CD4-positive, alpha-beta T cell treated with Interleukin-2 at 100 ng/mL for 4 hours (primary cell): Measurements from ENCODE around the gene TMEM80.
A peak's percentile ranks its signal among the peaks of the same experiment; 100 is the strongest.
"Not testable (repeated sequence)": the region's sequence is repeated elsewhere in the genome, so short reads cannot be mapped to it uniquely, and the experiment has no call there.

ENCODE experiments used
- DNase-seq: peaks from one replicate; pipeline ENCODE4 v3.0.0-alpha.2; 2020; ENCODE audit warnings: low spot score

Gene TMEM80

DNA sequence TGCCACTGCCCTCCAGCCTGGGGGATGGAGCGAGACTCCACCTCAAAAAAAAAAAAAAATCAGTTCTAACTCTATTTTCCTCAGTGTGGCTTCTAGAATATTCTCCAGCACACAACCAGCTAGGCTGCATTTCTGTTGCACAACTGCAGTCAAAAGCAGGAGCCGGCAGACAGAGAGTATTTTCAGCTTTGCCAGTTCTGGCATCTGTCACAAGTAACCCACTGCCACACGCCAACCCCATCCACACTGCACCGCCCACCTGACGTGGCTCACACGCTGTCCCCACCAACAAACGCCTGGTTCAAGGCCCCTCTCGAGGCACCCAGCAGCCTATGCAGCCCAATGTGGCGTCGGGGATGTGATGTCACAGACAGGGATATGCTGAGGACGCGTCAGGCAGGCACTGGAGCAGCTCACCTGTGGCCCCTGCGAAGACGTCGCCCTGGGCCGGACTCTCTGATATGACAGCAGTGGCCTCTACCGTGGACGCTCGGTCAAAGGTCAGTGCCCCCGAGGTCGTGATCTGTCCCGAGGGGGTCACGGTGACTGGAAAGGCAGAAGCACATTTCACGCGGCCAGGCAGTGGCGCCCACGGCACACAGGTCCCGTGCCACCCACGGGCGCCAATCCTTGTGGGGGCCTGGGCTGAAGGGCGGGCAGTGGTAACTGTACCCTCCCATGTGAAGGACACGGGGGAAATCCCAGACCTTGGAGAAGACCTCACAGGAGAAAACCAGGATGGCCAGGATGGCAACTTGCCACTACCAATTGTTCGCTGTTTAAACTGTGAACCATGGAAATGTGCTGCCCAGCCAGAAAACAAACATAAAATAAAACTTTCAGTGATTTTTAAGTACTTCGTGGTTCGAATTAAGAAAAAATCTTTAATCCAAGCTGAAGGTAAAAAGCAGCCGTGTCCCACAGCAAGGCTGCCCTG, 16.1 kb upstream of the TMEM80 start:
- DNase-seq = no peak

DNA sequence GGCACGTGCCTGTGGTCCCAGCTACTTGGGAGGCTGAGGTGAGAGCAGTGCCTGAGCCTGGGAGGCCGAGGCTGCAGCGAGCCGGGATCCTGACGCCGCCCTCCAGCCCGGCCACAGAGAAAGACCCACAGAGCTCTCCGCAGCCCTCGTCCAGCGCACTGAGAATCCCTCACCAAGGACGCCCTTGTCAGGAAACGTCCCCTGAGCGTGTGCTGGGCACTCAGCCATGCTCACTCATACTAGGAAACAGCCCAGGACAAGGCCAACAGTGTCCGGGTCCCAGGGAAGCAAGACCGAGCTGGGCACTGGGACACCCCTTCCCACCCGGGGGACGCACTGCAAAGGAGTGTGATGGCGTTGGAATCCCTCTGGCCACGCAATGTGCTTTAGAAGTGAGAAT, 15.1 kb upstream of the TMEM80 start:
- DNase-seq = no peak

DNA sequence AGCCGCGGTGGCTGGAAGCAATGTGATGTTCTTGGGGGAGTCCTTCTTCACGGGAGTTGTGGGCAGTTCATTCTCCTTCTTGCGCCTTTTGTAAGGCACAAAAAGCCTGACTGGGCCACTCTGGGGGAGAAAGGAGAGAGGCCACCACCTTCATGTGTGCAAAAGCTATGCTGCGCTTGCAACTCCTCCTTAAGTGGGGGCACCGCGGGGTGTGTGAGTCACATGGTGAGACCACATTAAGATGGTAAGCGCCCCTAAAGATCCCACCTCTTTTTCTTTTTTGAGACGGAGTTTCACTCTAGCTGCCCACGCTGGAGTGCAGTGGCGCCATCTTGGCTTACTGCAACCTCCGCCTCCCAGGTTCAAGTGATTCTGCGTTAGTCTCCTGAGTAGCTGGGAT, 14.6 kb upstream of the TMEM80 start:
- no peak for DNase-seq

DNA sequence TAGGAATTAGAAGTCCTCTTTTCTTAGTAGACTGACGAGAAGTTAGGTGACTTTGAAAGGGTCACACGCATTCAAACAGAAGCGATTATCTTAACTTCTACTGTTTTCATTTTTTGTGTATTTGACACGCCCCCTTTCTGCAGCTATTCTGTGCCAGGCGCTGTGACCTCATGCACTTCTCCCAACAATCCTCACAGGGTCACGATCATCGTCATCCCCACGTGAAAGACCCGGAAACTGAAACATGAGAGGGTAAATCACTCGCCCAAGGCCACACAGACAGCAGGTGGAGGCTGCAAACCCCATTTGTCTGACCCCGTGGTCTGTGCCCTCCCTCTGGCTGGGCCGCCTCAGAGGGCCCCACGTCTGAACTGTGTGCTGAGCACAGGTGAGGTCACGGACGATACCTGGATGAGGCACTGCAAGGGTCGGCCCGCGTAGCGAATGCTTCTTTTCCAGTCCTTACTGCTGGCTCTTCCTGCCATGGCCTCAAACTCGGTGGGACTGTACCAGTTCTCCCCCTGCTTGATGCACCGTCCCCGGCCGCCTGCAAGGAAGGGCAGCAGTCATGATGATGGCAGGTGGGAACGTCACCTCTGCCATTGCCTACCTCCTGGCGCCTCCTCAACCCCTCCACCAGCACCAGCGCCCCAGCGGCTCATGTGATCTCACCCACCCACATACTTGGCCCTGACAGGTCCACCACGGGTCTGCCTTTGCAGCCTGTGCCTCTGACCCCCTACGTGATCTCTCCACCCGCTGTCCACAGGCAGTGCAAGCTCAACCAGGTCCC, 9.0 kb upstream of the TMEM80 start:
- DNase-seq = no peak

DNA sequence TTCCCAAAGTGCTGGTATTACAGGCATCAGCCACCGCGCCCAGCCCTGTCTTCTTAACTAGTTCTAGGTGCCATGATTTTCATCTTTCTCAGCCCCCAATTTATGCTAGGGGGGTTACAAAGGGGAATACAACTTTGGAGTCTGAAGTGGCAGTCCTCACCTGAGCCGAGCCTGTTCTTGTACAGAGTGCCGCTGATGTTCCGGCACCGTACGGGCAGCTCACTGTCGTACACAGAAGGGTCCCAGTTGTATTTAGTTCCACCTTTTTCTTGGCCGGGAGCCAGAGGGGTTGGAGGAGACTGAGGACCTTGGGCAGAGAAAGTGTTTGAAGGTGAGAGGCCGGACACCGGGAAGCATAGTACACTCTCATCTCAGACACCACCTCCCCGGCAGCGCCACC, 7.9 kb upstream of the TMEM80 start:
- DNase-seq = no peak

DNA sequence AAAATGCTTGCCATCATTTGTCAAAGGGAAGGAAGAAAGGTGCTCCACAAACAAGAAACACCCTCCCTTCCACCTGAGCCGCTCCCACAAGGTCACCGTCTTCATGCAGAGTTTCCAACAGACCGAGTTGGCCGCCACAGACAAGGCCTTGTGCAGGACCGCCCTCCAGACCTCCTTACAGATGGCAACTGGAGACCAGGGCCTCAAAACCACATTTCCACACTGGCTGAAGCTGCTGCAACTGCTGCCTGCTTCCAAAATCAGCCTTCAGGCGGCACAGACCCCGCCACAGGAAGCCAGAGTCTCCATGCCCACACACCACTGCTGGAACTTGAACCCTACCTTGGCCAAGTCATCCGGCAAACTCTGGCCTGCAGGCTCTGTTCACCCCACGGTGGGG, 6.9 kb upstream of the TMEM80 start:
- DNase-seq = no peak

DNA sequence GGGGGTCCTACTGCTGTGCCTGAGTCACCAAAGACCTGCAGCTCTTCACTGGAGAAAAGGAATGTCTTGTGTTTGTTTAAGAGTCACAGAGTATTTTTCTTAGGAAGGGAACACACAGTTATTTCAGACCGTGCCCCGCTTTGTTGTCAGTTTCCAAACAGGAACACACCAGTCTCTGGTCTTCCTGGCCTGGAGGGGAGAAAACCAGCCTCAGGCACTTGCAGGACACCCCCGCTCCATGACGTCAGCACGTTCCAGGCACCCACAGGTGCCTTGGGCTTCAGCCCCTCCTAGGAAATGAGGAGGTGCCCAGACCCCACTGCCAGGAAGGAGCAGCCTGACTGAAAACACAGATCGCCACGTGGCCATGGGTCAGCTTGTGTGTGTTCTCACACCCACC, 6.0 kb upstream of the TMEM80 start:
- no peak for DNase-seq

DNA sequence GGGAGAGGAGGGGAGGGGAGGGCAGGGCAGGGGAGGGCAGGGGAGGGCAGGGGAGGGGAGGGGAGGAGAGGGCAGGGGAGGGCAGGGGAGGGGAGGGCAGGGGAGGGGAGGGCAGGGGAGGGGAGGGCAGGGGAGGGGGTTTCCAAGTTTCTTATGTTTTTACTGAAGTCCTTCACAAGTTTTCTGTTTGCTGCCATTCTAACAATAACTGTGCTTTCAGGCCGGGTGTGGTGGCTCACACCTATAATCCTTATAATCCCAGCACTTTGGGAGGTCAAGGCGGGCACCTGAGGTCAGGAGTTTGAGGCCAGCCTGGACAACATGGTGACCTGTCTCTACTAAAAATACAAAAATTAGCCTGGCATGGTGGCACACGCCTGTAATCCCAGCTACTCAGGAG, 5.4 kb upstream of the TMEM80 start:
- DNase-seq = not testable (repeated sequence)

DNA sequence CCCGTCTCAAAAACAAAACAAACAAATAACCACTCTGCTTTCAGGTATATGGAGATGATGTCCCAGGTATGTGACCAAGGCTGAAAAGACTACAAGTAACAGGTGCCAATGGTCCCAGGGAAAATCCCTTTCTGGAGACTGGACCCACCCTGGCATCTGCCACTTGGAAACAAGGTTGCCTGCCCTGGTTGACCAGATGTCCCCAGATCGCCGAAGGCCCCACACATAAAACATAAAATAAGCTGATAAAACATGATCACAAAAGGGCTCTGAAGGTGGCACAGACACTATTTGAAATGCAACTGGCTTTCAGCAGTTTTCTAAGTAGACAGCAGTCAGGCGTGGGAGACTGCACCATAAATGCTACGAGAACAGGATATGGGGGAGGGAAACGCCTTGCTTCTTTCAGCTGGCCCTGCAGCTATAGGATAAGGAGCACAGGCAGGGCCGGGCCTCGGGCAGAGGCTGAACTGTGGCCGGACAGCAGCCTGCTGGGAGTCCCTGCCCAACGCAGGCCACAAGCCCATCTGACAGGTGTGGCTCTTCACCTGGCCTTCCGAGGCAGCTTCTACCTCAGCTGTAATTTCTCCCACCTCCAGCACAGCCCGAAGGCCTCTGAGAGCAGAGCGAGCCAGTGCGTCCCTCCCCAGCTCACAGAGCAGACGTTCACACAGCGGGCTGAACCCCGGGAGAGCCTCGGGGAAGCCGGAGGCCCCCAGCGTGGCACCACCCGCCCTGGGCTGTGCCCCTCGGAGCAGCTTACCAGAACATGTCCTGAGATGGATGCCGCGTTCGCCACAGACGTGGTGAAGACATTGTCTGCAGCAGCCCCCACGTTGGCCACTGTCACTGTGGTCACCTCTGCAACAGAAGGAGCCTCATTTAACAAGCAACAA, 4.6 kb upstream of the TMEM80 start:
- no peak for DNase-seq

DNA sequence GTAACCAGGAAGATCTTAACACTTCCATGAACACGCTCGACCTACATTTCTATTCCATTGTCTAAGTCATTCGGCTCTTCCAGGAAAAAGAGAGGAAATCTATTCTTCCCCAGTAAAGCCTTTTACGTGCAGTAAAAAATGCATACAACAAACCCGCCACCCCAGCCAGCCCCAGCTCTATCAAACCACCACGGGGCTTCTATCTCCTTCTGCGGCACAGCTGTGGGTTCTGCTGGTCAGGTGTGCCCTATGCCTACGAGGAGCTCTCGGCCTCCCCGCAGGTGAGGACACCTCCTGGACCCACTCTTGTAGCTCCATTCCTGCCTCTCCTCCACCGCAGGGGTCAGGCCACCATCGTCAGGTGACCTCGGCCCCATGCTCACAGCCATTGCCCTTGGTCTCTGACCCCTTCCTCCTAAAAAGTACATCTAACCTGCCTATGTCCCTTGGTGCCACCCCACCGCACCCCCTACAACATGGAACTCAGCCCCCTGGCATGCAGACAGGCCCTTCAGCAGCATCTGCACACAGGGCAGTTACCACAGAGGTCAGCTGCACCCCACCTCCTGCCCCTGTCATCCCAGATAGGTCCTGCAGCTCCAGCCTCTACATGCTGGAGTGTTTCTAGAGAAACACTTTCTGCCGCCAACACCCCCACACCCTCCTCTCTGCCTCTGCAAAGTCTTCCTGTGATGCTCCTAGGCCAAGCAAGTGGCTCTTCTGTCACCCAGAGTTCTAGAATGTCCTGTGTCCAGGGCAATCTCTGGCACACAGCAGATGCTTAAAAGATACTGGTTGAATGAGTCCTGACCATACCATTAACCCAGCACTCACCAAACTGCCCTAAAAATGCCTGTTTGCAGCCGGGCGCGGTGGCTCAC, 3.7 kb upstream of the TMEM80 start:
- DNase-seq = no peak

DNA sequence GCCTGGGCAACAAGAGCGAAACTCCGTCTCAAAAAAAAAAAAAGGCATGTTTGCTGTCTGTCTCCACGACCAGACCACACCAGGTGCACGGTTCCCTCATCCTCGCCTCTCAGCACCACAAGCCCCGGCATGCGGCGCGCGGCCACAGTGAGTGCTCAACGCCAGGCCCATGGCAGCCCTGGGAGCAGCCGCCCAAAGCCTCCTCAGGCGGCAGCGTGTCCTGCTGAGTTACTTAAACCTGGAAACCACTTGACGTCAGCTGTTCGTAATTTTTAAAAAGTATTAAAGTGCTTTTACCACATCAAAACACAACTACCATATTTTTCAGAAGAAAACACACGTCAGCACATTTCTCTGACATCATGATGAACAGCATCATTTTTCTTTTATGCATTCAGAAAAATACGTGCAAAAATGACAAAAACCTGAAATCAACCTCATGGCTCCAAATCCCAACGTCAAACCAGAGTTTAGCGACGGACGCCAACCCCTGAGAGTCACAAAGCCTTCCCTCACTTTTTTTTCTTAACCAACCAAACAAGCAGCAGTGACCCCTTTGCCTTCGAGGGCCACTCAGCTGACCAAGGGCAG, 2.7 kb upstream of the TMEM80 start:
- no peak for DNase-seq

DNA sequence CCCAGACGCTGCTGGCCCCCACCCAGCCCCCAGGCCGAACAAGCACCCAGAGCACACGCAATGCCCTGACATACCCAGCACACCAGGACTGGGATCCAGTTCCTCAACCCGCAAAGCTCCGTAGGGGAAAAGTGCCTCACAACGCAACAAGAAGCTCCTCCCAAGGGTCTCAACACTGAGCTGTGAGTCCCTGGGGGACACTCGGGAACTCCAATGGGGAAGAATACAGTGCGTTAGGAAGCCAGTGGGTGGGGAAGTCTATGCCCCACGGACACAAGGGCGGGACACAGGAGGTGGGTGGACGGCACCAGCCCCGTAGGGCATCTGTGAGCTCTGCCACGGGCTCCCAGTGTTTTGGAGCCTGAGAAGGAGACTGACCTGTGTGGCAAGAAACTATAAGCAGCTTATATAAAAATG, 2.2 kb upstream of the TMEM80 start:
- no peak for DNase-seq

DNA sequence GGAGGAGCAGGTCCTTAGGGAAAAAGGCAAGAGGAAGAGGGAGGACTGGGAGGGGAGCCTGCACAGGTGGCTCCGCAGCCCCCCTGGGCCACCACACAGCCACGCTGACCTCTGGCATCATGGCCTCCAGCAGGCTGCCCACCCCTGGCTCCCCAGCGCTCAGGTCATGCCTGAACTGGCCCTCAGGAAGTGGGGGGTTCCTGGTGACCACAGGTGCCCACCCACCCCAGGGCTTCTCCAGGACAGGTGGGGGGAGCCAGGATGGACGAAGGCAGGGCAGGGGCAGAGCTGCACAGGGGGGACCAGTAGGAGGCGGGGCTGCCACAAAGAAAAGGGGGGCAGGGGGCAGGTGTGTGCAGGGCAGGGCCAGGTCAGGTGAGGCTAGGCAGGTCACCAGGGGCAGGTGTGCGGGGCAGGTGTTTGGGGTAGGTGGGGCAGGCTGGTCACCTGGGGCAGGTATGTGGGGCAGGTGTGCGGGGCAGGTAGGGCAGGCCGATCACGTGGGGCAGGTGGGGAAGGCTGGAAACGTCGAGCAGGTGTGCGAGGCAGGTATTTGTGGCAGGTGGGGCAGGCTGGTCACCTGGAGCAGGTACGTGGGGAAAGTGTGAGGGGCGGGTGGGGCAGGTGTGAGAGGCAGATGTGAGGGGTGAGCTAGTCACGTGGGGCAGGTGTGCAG, 1.6 kb upstream of the TMEM80 start:
- peak; percentile 10 for DNase-seq

DNA sequence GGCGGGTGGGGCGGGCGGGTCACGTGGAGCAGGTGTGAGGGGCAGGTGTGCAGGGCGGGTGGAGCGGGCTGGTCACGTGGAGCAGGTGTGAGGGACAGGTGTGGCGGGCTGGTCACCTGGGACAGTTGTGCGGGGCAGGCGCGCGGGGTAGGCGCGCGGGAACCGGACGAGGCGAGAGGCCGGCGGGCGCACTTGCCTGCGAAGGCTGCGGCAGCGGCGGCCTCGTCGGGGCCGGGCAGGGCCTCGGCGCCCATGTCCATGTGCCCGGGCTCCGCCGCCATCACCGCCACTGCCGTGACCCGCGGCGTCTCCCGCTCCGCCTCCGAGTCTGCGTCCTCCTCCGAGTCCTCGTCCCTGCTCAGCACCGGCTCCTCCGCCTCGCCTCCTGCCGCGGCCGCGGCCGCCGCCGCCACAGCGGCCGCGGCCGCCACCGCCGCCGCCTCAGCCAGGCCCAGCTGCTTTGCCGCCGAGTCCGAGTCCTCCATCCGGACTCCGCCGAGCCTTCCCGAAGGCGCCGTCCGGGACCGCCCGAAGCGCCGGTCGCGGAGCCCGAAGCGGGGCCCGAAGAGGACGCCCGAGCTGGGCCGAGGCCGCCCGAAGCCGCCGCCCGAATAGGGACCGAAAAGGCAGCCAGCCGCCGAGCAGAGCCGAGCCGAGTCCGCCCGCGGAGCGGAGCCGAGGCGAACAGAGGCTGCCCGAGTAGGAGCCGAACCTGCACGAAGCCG, 891 bp upstream of the TMEM80 start, which contains the start of gene DEAF1:
TSS of gene DEAF1 (minus strand) at position 660 of the 725 bp plus-strand sequence. CDS start at position 485, 175 bp downstream.
- peak; percentile 99 for DNase-seq

DNA sequence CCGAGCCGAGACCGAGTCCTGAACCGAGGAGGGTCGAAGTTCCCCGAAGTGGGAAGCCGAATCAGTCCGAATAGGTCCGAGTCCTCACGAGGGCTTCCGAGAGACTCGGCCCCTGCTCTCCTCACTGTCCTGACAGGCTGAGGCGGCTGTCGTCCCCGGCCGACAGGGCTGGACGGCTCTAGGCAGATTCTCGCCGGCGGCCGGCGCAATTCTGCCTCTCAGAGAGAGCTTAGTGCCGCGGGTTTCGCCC, 403 bp upstream of the TMEM80 start:
- DNase-seq = no peak

DNA sequence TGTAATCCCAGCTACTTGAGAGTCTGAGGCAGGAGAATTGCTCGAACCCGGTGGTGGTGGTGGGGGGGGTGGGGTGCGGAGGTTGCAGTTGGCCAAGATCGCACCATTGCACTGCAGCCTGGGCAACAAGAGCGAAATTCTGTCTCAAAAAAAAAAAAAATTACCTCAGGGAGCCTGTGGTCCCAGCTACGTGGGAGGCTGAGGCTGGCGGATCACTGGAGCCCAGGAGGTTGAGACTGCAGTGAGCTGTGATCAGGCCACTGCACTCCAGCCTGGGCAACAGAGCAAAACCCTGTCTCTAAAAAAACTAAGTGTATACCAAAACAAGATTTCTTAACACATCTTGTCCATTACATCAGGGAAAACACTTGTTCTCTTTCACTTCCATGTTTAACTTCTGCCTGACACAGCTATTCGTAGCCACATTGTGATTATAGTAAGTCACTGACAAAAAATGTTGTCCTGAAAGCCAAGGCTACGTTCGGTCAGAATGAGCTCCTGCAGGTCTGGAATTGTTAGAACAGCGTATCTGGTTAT, 1.4 kb downstream of the TMEM80 start:
- DNase-seq = no peak

DNA sequence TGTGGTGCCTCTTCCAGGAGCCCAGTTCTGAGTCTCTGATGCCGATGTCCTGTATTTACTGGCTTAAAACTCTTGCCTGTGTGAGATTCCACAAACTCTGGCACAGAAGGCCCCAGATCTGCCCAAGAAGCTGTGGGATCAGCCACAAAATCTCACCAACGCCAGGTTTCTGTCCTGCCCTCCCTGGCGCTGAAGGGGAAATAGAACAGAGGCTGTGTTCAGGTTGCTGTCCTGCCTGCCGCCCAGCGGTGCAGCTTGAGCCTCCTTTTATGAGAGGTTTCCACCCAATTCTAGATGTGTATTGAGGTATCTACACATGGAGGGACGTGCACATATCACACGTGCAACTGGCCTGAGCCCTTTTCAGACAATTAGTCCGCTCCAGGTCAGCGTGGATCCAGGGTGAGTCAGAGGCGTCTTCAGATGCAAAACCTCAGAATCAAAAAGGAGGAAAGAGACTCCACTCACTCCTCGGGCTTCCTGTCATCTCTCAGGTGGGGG, 2.2 kb downstream of the TMEM80 start:
- no peak for DNase-seq

DNA sequence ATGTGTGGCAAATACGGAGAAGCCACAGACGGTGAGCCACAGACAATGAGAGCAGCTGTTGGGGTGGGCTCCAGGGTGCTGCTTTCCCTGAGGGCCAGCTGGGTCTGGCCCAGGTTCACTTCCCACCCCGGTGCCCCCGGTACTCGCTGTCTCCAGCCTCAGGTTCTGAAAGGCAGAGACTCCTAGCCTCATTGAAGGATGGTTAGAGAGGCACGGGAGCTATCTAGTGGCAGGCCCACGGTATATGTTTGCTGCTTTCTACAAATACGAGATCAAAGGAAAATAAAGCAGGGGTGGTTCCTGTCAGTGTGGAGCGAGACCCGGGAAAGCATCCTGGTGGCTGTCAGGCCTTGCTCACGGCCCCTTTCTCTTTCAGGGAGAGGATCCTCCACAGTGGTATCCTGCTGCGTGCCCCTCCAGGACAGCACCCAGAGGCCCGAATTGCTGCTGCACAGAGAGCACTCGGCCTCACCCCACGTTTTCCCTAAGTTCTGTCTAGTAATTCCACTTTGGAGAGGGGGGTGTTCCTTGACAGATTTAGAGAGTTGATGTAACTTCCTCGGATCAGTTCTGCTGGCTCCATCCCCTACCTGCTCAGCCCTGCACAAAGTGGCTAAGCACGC, 3.0 kb downstream of the TMEM80 start:
- no peak for DNase-seq

DNA sequence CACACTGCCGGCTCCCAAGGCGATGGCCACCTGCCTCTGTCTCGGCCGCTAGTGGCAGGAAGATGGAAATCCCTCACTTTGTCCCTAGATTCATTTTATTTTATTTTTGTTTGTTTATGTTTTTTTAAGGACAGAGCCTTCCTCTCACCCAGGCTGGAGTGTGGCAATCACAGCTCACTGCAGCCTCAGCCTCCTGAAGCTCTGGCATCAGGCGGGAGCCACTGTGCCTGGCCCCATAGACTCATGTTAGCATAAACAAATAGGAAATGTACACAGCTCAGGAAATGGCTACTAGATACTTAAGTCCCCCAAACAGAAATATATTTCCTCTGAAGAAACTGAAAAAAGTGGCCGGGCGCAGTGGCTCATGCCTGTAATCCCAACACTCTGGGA, 3.5 kb downstream of the TMEM80 start:
- no peak for DNase-seq
